GM18907 (cell line): Measurements from ENCODE around the gene GSTA4.
"Not testable (repeated sequence)": the region's sequence is repeated elsewhere in the genome, so short reads cannot be mapped to it uniquely, and the experiment has no call there.

Source experiments
- ATAC-seq: cut with Tn5 transposase; IDR thresholded peaks from one replicate; pipeline ENCODE4 v1.9.1; 2021; ENCODE audit warnings: mild to moderate bottlenecking, moderate library complexity; ENCODE audit not compliant: unreplicated experiment

The GSTA4 gene

DNA sequence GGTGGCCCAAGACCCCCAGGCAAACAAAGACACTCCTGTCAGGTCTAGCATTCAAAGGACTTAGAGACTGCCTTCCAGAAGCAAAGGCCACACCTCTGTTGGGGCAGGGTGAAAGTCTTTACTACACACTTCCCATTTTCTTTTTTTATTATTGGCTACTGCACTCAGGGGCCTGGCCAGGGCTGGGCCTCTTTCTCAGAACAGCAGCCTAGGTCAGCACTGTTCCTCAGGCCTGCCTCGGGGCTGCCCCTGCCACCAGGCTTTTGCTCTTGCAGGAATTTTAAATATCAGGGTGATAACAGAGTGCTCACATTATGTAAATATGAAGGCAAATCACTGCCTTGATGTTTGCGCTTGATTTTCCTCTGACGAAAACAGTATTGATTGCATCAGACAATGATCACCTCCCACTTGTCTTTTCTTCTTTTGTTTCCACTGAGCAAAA lies 18.5 kb downstream of the GSTA4 start:
- ATAC-seq, result peak; percentile 76

DNA sequence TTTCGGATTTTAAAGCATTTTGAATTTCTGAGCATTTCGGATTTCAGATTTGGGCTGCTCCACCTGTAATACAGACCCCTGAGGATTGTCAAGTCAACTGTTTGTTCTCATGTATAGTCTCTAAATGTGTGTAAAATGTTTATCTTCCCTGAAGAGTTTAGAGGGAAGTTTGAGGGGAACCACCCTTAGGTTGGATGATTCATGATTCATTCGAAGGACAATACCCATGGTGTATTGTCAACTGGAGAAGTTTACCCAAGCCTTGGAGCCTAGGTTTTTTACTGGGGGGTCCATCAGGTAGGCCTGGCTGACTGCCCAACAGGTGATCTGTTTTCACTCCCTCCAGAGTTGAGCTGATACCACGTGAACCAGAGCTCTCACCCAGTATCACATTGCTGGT lies 18.9 kb downstream of the GSTA4 start:
- no peak for ATAC-seq

DNA sequence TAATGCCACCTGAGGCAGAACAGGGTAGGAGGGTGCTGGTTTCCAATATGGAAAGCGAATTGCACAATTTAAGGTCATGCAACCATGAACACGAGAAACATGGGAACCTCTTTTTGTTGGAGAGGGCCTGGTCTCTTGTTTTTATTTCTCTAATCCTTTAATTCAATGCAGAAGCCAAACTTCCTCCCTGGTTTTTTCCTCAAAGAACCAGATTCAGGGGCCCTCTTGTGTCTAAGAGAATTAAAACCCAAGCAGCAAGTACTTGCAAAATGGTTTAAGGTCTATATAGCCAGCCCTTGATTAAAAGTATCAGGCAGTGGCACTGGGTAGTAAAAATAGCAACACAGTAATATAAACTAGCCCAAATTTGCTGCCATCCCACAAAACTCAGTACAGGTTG lies 19.5 kb downstream of the GSTA4 start:
- no peak for ATAC-seq

DNA sequence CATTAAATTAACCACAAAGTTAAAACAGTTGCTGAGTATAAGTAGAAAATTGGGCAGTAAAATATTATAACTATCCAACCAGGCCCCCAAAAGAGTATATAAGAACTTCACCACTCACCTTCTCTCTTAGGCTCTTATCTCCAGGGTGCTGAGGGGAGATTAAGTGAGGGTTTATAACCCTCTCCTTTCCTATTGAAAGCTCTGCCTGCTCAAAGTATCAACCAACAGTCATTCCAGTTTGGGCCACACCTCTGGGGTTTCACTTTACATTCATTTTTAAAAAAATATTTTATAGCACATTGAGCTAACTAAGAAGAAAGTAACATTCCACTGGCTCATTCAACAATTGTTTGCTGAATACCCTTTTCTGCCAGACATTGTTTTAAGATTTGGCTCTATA lies 22.1 kb downstream of the GSTA4 start:
- no peak for ATAC-seq

DNA sequence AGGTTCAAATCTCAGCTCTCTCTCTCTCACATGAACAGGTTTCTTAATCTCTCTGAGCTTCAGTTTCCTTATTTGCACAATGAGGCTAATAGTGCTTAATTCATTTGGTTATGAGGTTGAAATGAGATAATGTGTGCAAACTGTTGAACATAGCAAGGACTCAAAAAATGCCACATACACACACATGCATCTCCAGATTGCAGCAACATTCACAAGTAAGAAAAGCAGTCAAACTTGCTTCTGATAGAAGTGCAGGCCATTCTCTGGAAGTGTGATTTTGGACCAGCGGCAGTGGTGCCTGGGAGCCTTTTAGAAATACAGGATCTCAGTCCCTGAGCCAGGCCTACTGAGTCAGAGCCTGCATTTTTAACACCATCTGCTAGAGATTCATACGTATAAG lies 25.7 kb downstream of the GSTA4 start:
- ATAC-seq, result no peak

DNA sequence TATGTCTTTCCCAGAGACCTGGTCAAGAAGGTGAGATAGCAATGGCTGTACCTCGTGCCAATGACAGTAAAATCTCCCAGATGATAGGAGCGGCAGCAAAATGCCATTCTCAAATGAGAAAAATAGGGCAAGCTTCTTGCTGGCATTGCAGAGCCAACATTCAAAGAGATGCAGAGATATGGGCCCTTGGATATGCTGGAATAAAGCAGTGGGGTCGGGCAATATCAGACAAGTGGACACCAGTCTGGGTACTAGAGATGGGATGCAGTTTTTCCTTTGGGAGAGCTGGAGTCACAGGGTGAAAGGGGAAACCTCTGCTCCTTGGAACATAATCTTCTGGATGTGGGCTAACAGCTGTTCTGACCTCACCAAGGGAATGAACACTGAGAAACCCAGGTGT lies 29.0 kb downstream of the GSTA4 start:
- no peak for ATAC-seq

DNA sequence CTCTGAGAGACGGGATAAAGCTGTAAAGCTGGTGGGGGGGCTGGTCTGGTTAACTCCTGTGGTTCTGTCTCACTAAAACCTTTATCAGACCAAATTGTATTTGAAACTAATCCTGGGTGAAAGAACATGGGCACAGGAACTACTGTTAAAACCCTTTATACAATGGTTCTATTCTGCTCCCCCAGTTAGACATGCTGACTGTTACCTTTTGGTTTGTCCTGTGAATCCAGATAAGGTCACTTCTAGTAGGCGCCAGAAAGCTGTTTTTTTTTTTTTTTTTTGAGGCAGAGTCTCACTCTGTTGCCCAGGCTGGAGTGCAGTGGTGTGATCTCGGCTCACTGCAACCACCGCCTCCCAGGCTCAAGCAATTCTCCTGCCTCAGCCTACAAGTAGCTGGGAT lies 29.7 kb downstream of the GSTA4 start:
- no peak for ATAC-seq

DNA sequence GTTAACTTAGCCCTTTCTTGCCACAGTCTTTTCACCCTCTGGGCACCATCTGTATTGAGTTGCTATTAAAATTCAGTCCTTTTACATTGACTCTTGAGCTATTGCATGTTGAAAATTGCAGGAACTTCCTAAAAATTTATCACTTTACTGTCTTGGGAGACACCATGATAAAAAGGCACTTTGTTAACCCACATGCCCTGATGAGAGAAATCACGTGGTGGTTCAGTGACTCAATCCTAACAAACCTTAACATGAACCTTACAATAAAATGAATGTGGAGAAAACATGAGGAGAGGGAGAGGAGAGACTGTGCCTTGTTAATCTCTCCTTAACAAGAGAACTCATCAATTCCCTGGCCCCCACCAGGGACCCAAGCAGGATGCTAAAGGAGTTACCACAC lies 30.8 kb downstream of the GSTA4 start:
- no peak for ATAC-seq

DNA sequence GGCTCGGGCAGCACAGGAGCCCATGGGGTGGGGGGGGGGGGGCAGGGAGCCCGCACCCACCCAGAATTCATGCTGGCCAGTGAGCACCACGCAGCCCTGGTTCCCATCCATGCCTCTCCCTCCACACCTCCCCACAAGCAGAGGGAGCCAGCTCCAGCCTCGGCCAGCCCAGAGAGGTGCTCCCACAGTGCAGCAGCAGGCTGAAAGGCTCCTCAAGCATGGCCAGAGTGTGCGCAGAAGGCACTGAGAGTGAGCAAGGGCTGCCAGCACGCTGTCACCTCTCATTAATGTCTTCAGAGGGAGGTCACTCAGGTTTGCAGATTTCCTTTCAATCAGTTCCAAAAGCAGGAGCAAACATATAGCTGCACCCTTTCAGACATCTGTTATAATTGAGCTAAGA lies 32.4 kb downstream of the GSTA4 start:
- no peak for ATAC-seq

DNA sequence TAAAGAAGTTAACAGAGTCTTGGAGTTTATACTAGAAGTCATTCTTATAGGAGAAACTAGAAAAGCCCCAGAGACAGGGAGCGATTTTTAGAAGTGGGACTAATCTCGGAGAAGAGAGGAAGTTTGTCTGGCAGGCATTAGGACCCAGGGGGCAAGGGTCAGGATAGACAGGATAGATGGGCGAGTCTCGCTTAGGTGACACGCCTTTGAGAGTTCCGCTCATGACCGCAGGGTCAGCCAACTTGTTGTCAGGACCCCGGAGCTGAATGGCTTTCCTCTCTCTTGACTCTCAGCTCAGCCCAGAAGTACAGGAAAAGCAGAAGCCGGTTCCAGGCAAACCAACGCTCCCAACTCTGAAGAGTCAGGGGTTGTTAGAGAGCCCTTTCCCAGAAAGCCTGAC lies 34.1 kb downstream of the GSTA4 start:
- ATAC-seq, result not testable (repeated sequence)

DNA sequence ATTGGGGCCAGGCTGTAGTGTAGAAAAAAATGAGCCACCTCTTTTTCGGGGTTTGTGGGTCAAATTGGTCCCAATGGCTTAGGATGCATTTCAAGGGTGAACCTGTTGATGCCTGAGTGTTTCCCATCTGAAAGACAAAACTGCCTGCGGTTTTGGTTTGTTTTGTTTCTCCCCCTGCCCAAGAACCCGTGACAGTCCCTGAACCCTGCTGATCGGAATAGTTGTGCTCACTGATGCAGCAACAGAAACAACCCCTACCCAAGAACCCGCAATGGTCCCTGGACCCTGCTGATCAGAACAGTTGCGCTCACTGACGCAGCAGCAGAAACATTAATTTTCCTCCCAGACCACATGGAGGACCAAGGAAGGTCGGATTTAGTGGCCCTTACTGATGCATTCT lies 34.9 kb downstream of the GSTA4 start:
- ATAC-seq, result not testable (repeated sequence)

DNA sequence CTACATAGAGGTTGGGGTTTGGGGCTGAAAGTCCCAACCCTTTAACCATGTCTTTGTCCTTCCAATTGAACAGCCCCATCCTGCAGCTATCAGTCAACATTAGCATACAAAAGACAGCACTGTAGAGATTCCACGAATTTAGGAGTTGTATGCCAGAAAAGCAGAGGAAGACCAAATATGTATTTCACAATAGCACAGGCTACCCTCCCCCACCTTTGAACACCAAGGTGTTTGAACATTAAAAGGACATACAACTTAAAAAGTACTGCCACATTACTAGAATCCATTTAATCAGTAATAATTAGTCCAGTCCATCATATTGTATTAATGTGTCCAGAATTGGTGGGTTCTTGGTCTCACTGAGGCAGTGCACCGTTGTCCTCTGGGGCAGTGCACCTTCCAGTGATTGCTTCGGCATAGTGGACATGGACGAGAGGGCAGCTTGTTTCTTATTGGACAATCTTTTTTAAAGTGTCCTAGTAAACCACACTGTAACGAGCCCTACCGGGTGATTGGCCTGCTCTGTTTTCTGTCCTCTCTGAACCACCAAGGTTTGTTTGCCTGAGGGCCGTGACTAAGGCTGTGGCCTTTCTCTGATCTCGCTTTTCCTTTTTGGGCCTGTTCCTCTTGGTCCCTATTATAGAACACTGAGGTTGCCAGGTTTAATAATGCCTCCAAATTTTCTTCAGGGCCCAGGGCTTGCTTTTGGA lies 36.4 kb downstream of the GSTA4 start:
- ATAC-seq, result no peak

DNA sequence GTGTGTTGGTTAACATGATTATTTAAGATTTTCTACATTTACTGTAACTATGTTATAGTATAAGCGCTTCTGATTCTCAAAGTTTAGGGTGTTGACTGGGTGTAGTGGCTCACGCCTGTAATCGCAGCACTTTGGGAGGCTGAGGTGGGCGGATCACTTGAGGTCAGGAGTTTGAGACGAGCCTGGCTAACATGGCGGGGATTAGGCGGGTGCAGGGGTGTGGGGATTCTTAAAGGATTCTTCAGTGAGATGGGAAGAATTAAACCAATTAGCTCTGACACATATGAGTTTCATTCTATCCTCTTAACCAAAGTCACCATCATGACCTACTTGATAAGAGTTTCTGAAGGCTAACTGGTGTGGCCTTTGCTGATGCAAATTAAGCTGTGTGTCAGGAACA lies 39.2 kb downstream of the GSTA4 start:
- no peak for ATAC-seq

DNA sequence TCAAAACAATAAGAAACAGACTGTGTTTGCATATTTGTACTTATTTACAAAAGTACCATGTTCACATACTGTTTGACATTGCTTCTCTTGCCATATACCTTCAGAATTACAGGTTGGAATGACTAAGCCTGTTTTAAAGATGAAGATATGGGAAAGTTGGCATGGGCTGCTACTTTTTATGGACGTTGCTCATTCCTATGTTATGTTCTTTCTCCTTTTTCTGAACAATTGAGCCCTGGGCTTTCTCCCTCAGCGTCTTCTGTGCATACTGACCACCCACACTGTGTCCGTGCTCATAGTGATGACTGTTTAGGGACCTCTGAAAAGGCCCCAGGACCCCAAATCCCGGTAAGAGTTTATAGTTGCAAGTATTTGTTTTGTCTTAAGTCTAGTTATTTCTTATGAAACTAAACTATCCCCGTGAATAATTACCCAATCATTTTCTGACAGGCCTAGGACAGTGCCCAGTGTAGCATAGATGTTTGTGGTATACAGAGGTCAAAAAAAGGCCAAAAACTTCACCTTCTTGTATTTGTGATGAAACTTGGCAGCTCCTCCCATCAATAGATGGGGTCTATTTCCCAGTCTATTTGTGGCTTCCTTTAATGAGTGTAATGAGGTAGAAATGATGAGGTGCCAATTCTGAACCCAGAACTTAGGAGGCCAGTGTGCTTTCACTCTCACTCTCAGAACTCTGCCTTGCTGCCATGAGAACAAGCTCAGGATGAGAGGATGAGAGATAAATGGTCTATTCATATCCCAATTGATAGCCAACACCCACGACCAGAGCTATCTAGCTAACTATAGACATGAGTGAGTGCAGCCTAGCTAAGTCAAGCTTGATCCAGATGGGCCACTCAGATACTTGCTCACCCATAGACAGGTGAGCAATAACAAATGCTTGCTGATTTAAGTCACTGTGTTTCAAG lies 40.9 kb downstream of the GSTA4 start:
- ATAC-seq, result no peak

DNA sequence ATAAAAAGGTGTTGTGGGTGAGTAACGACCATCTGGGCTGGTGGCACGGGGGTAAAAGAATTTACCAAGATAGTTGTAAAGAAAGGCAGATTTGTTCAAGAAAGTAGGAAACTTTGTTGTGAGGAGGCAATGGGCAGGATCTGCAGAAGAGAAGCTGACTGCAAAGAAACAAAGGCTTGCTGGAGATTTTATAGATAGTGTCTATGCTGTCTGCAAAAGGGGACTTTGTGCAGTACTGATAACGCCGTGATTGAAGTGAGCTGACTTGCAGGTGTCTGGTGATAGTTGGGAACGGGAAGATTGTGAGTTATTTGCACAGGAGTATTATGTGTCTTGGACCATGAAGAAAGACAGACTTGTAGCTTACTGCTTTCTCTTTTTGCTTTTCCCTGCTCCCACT lies 48.8 kb downstream of the GSTA4 start:
- no peak for ATAC-seq

DNA sequence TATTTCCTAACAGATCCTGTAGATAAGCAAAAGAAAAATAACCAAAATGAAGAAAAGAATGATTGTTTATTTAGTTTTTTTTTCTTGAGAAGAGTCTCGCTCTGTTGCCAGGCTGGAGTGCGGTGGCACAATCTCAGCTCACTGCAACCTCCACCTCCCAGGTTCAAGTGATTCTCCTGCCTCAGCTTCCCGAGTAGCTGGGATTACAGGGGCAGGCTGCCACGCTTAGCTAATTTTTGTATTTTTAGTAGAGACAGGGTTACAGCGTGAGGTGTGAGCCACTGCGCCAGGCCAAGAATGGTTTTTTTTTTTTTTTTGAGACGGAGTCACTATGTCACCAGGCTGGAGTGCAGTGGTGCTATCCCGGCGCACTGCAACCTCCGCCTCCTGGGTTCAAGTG lies 52.3 kb downstream of the GSTA4 start:
- ATAC-seq, result not testable (repeated sequence)

DNA sequence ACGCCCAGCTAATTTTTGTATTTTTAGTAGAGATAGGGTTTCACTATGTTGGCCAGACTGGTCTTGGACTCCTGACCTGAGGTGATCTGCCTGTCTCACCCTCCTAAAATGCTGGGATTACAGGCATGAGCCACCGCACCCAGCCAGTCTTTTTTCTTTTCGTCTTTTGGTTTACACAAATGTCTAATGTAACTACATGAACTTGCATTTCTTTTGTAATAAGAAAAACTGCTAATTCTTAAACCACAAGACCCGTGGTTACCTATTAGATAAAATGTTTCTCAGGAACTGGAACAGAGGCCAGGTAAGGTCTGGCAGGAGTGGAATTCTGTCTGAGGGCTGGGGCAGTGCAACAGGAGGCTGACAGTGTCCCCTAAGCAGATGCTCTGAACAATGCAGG lies 52.9 kb downstream of the GSTA4 start:
- ATAC-seq, result no peak

DNA sequence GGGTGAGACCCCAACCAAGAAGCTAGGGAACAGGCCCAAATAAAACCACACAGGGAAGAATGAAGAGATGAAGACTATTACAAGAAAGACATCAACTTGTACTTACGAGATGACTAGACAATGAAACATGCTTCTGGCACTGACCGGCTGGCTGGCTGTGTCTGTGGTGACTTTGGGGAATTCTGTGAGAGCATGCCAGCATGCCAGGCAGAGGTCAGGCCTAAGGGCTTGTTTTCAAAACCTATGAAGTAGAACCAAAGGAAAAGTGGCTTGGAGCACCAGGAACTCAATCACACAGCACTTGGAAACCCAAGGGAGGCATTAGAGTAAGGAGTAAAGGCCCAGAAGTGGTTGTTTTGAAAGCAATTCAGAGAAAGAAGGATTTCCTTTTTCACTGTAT lies 57.2 kb downstream of the GSTA4 start:
- no peak for ATAC-seq

DNA sequence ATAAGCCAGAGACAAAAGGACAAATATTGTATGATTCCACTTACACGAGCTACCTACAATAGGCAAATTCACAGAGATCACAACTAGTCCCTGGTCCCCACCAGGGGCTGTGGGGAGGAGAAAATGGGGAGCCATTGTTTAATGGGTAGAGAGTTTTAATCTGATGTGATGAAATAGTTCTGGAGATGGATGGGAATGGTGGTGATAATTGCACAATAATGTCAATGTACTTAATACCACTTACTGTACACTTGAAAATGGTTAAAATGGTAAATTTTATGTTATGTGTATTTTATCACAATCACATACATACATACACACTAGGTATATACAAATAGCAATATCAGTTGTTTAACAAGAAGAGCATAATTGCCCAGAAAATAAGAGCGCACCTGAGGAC lies 61.3 kb downstream of the GSTA4 start:
- ATAC-seq, result no peak

DNA sequence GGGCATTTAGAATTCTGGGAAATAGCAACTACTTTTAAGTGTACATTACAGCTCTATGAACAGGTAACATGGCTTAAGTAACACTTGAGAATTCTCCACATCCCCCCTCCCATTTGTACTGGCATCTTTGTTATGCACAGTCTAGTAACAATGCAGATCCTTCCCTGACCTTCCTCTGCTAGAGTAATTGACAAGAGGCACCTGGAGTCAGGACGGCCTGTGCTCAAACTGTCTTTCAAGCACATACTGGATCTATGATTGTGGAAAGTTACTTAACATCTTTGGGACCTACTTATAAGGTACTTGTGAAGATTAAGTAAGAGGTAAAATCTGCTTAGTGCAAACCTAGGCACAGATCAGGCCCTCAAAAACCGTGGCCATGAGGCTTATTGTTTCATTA lies 63.7 kb downstream of the GSTA4 start:
- ATAC-seq, result no peak

DNA sequence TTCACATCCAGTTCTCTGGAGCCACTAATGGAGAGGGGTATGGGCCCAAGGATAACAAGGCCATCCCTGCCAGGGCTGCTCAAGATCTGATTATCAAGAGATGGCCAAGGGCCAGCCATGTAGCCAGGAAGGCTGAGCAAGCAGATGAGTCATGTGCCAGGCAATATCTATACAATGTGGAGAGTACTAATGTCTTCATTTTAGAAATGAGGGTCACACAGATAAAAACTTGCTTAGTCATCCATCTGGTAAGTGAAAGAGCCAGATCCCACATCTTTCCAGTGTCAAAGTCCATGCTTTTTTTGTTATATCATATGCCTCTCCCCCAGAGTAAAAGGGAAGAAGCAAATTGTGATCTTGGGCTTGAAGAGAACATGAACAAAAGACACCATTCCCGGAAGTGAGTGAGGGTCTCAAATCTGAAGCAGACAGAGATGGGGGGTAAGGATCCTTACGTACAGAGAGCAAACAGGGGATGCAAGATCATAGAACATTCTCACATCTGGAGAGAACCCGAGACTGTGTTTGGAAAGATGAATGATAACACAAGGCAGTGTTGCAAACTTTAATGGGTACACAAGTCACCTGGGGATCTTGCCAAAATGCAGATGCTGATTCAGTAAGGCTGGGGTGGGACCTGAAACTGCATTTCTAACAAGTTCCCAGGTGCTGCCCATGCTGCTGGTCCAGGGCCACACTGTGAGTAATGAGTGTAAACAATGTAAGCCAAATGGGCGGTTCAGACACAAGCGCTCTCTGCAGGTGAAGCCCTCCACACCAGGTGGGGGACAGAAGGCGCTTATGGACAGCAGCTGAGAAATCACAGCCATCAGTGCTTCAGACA lies 65.5 kb downstream of the GSTA4 start:
- ATAC-seq, result no peak
